NCI-H2196 treated with DMSO at 0.1 percent for 48 hours (cell line): ENCODE data around the gene FUT6.

Experiments used
- DNase-seq: peaks from one replicate; lab custom pipeline; 2025; ENCODE audit not compliant: unreplicated experiment; lab: John Stamatoyannopoulos, UW

The FUT6 gene

DNA sequence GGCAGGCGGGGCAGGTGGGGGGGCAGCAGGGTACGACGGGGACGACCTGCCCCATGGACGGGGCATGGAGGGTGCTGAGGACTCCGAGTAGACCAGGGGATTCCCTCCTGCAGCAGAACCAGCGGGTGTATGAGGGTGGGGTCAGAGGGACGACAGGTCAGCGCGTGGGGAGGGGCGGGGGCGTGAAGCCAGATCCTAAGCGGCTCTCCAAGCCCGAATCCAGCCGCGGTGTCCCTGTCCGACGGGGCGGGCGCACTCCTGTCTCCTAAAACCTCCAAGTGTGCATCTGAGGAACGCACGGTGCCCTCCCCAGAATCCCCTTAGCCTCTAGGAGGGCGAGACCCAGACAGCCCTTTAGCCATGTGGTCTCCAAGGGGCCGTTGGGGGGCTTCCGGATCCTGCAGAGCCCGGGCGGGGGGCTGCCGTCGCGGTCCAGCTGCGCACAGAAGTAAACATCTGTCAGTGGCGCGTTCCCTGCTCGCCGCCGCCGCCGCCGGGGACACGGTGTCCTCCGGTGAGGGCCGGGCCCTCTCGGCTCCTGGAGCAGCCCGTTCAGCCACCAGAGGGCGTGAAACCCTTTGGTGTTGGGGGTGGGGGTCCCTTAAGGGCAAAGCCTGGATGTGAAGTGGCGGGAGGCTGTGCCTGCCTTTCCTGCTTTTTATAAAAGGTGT lies 33.9 kb downstream of the FUT6 start:
- peak; percentile 49 for DNase-seq

DNA sequence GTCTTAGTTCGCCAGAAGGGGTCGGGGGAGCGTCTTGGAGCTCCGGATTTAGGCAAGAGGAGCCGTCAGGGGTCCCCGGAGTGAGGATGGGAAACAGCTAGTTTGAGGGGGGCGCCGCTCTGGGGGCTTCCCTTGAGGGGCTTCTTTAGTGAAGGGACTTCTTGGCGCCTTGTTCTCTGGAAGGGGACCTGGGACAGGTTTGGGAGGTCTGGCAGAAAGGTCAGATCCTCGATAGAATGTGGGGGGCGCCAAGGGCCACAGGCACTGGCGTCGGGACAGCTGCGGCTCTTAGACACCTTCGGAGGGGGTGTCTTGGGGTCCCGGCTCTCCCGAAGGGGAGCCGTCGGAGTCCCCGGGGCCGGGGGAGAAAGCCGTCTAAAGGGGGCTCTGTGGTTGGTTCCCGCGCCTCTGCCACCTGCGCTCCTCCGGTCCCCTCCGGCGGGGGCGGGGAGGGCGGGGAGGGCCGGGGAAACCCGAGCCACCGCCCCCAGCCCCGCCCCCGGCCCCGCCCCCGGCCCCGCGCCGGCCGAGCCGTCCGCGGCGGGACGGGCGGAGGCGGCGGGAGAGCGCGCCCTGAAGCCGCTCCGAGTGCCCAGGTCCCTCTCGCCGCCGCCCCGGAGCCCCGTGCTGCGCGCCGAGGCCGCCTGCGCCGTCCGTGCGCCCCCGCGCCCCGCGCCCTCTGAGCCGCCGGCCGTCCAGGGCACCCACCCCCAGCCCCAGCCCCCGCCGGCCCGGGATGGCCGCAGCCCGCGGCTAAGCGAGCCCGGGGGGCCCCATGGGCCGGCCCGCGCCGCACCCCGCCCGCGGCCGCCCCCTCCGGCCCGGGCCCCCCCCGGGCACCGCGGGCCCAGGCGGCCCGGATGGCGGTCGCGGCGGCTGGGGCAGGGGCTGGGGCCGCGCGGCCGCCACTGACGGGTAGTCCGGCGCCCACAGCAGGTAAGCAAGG lies 34.7 kb downstream of the FUT6 start, which contains the start of gene NRTN:
TSS of gene NRTN (plus strand) at position 552 of the 946 bp plus-strand sequence. CDS start 19,099 bp downstream, outside the sequence.
- DNase-seq: peak; percentile 31

DNA sequence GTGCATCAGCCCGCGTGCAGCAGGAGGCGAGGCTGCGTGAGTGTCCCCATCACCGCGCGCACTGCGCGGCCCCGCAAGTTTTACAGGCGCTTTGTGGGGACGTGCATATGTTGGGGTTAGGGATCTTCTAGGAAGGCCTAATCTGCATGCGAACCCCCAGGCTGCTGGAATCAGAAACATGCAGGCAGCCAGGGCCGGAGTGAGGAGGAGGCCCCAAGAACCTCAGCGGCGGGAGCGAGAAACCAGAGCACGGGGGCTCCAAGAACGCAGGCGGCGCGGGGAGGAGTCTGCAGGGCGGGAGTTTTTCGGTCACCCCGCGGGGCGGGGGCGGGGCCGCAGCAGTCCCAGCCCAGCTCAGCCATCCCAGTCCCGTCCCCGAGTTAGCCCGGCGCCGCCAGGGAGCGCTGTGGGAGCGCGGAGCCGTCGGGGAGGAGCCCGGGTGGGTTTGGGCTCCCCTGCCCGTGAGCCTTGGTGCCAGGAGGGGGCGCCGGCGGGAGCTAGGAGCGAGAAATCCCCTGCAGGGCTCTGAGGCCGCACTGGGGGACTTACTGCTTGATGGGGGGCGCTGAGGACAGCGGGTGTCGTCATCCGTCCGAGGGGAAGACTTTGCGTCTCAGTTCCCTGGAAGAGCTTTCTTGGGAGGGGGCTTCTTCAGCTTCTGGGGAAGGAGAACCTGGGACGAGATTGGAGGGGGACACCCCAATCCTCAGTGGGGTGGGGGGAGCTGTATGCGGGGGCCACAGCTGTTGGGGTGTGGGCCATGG lies 35.6 kb downstream of the FUT6 start:
- DNase-seq: peak; percentile 91

GRCh38 chr19:5803441-5803751 lies 36.1 kb downstream of the FUT6 start:
- no peak for DNase-seq

- DNase-seq: no peak
Measured at GRCh38 chr19:5801796-5802619, 37.5 kb downstream of the FUT6 start.

GRCh38 chr19:5800361-5801270 lies 38.9 kb downstream of the FUT6 start:
- no peak for DNase-seq

- peak; percentile 79 for DNase-seq
Measured at GRCh38 chr19:5799247-5800241, 40.0 kb downstream of the FUT6 start.

GRCh38 chr19:5798244-5798643 lies 41.3 kb downstream of the FUT6 start:
- no peak for DNase-seq

DNA sequence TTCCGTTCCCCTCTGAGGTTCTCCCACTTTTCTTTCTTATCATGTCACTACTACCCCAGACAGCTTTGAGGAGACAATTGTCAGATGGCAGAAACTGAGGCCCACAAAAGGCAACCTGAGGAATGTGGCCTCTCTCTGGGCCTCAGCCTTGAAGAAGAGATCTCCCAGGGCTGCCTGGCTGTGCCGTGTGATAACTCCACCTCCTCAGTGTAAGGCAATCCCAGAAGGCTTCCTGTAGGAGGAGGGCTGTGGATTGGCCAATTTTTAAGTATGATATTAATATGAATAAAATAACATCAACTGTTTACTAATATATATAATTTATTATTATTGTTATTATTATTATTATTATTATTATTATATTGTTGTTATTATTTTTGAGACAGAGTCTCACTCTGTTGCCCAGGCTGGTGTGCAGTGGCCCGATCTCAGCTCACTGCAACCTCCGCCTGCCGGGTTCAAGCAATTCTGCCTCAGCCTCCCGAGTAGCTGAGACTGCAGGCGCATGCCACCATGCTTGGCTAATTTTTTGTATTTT lies 44.1 kb downstream of the FUT6 start:
- no peak for DNase-seq

- no peak for DNase-seq
Measured at GRCh38 chr19:5793188-5793587, 46.3 kb downstream of the FUT6 start.

GRCh38 chr19:5792224-5792623 lies 47.3 kb downstream of the FUT6 start:
- DNase-seq: no peak

DNA sequence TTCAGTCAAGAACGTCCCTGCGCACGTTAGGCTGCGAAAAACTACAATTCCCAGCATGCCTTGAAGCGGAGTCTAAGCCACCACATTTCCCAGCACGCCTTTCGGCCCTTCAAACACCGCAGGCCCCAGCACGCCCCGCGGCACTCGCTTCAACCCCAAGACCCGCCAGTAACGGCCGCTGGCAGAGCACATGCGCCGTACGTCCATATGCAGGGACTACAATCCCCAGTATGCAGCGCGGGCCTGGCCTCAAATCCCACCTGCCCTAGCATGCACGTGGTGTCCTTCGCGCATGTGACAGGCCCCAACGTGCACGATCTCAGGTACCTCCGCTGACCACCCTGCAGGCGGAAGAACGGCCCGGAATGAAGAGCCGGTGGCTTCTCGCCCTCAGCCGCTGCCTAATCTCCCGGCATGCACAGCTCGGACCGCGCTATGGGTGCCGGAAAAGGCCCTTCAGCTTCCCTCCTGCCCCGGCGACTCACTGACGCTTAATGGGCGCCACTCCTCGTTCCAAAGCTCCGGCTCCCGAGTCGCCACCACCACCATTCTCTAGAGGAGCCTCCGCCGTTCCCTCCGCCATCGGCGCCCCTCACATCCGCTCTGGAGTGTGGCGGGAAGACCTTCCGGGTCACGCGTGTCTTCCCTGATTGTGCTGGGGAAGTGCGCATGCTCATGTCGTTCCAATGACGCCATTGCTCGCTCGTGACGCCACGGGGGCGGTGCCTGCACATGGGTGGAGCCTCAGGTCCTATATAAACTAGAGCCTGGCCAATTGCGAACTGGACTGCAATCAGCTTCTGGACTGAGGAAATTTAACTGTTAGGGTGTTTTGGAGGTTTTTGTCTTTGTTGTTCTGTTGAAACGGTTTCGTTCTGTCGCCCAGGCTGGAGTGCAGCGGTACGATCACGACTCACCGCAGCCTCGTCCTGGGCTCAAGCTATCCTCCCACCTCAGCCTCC lies 48.7 kb downstream of the FUT6 start, which contains the start of gene DUS3L:
TSS of gene DUS3L (minus strand) at position 605 of the 962 bp plus-strand sequence. CDS start at position 583, 22 bp downstream.
- peak; percentile 98 for DNase-seq

DNA sequence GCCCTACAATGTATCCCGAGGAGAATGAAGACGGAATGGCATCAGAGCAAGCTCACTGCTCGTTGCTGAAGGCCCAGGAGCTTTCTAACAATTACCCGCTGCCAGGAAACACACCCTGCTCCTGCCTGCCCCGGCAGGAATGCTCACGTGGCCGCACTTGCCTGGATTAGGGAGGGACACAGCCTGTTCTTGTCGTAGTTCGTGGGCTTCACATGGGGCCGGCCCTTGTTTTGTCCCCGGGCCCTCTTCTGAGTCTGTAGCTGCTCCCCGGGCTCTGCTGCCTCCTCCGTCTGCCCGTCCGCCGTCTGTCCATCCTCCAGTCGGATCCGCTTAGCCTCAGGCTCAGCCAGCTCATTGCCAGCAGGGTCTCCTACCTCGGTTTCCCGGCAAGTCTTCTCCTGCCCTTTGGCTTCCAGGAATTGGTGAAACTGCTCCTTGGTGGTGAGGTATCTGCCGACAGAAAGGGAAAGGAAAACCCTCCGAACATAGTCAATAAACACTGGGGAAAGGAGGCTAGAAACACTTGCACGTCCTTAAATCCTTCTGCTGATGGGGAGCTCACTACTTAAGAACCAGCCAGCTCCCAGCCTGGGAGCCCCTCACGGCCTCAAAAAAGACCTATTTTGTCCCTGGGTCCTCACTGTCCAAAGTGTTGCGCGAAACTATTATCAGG lies 49.5 kb downstream of the FUT6 start:
- no peak for DNase-seq

DNA sequence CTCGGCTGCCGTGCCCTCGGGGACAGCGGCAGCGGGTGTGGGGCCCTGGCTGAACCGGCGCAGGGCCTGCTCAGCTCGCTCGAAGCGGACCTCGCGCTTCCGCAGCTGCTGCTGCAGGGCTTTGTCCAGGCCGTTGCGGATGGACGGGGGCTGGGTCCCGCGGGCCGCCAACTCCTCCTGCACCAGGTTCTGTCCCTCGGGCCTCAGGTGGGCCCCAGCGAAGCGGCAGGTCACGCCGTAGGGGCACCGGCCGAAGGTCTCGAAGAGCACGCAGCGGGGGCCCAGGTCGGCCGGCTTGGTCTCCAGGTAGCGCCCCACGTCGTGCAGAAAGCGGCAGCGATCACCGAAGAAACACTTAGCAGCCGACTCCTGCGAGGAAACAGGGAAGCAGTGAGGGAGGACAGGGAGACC lies 50.1 kb downstream of the FUT6 start:
- no peak for DNase-seq

DNA sequence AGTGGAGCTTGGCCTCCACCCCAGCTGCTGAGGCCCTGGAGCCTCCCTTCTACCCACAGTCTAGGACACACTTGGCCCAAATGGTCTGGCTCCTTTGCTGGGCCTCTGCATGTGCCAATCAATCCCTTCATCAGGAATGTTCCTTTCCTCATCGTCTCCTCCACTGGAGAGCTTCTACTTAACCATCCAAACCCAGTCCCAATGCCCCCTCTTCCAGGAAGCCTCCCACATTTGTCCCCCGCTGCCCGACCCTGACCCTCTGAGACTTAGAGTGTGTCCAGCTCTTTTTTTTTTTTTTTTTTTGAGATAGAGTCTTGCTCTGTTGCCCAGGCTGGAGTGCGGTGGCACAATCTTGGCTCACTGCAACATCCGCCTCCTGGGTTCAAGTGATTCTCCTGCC lies 51.1 kb downstream of the FUT6 start:
- no peak for DNase-seq
